GM19438 (cell line): Measurements from ENCODE around the gene SEMA7A.

Source experiments
- ATAC-seq: cut with Tn5 transposase; IDR thresholded peaks from one replicate; pipeline ENCODE4 v1.9.1; 2021; ENCODE audit warnings: low read depth; ENCODE audit not compliant: unreplicated experiment

The SEMA7A gene

DNA sequence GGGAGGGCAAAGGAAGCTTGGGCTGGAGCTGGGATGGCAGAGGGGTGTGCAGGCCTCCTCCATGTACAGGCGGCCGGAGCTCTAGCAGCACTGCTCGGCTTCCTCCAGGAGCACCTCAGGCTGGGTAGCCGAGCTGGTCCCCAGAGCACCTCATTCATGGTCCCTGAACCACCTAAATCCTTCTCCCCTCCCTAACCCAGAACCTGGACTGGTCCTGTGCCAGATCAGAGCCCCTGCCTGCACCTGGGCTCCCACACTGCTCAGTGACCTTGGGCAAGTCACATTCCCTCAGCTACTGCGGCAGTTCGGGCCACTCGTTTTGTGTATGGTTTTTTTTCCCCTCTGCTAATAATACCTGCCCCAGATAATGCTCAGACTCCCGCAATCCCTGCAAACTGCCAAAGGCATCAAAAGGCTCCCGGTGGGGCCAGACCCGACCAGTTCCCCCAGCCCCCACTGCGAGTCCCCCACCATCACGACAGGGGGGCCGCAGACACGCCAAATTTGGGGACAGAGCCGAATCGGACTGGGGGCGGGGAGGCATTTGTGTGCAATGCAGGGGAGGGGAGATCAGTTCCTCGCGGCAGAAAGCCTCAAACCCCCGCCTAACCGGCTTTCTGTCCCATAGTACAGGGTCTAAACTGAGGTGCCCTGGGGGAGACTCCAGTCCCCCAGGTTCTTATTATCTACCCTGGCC, 1.3 kb downstream of the SEMA7A start:
- no peak for ATAC-seq

- ATAC-seq = no peak
Observed at GRCh38 chr15:74431645-74432044, 2.1 kb downstream of the SEMA7A start.

GRCh38 chr15:74431116-74431515, 2.6 kb downstream of the SEMA7A start:
- ATAC-seq = no peak

GRCh38 chr15:74430510-74430951, 3.2 kb downstream of the SEMA7A start:
- ATAC-seq = no peak

GRCh38 chr15:74429781-74430400, 3.9 kb downstream of the SEMA7A start:
- no peak for ATAC-seq

DNA sequence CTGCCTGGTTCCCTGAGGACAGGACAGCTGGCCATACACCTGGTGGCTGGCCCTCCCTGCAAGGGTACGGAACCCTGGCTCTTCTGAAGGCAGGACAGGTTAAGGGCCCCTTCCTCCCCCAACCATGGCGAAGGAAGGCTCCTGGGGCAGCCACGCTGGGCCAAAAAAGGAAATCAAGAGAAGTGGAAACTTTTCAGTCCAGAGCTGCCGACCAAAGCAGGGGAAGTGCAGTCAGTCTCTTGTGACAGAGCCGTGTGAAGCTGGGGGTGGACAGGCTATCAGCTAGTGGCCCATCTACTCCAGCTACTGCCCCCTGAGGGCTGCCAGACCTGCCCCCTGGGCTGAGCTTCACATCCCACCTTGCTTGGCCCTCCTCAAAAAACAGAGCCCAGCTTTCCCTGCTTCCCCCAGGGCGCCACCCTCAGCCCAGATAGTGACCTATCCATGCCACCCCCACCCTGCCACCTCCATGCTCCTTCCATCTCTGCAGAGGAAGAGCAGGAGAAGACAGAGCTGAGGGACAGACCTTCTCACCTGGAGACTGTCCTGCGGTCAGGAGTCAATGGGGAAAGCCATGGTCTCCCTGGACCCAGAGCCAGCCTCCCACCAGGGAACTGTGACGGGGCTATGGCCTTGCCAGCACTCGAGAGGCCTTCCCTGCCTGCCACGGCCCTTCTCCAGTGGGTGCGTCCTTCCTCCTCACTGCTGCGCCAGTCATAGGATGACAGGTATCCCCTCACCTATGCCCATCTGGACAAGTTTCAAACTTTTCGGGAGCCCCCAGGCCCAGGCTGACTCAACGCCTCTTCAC, 4.6 kb downstream of the SEMA7A start:
- no peak for ATAC-seq

- no peak for ATAC-seq
Observed at GRCh38 chr15:74428442-74428787, 5.3 kb downstream of the SEMA7A start.

GRCh38 chr15:74427607-74428441, 5.9 kb downstream of the SEMA7A start:
- no peak for ATAC-seq

DNA sequence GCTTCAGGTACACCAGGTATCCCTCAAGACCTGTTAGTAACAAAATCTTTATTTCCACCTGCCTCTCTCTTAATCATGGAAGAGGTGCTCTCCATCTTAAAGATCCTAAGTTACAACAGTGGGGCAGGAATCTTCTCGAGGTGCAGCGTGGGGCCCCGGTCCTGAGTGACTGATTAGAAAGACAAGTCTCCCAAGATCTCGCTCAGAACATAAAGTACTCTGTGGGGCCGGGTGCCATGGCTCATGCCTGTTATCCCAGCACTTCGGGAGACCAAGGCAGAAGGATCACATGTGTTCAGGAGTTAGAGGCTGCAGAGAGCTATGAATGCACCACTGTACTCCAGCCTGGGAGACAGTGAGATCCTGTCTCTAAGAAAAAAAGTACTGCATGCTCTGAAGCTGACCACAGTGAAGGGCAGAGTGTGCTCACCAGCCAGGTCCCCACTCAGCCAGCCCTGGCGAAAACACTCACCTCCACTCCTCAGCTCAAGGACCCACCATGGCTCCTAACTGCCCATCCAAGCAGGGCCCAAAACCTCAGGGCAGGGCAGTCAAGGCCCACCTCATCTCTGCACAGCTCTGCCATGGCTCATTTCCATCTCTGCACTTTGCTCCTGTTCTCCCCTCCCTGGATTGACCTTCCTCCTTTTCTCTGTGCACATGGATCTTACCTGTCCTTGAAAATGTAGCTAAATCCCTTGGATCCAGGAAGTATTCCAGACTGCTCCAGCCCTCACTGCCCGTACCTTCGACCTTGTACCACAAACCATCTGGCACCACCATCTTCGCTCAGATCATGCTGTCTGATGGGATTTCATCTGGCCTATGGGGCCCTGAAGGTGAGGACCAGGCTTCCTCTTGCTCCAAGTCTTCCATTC, 7.1 kb downstream of the SEMA7A start:
- ATAC-seq = no peak

GRCh38 chr15:74425630-74426029, 8.1 kb downstream of the SEMA7A start:
- no peak for ATAC-seq

- no peak for ATAC-seq
Observed at GRCh38 chr15:74424901-74425528, 8.7 kb downstream of the SEMA7A start.

GRCh38 chr15:74423431-74424257, 10.1 kb downstream of the SEMA7A start:
- ATAC-seq = no peak

DNA sequence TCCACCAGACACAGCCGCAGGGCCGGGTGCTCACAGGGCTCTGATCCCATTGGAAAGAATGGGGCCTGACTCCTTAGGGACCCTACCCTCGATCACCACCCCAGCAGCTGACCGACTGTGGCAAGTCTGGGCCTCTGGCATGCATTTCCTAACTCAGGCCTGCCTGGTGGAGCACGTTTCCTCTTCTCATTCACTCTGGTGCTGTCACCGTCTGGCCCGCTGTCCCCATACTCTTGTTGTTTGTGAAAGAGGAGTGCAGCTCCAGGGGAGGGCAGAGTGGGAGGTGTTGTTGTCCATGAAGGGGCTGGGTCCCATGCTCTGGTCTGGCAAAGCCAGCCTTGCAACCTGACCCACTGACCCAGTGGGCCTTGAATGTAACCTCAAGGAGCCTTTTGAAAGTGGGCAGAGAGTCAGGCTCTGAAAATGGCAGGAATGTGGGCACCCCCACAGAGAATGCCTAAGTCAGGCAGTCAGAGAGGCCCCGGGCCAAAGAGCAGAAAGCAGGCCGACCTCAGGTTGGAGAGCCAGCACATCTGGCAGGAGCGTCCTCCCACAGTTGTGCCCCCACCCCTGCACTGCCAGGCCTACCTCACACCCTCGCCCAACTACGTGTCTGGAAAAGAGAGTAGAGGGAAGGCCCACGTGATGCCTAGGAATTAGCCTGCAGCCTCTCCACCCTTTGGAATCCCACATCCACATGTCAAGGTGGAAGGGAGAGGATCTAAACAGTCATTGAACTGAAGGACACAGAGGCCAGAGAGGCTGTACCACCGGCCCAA, 10.9 kb downstream of the SEMA7A start:
- ATAC-seq = no peak

- ATAC-seq = no peak
Observed at GRCh38 chr15:74422265-74422651, 11.5 kb downstream of the SEMA7A start.

GRCh38 chr15:74421302-74422245, 12.2 kb downstream of the SEMA7A start:
- ATAC-seq = no peak

DNA sequence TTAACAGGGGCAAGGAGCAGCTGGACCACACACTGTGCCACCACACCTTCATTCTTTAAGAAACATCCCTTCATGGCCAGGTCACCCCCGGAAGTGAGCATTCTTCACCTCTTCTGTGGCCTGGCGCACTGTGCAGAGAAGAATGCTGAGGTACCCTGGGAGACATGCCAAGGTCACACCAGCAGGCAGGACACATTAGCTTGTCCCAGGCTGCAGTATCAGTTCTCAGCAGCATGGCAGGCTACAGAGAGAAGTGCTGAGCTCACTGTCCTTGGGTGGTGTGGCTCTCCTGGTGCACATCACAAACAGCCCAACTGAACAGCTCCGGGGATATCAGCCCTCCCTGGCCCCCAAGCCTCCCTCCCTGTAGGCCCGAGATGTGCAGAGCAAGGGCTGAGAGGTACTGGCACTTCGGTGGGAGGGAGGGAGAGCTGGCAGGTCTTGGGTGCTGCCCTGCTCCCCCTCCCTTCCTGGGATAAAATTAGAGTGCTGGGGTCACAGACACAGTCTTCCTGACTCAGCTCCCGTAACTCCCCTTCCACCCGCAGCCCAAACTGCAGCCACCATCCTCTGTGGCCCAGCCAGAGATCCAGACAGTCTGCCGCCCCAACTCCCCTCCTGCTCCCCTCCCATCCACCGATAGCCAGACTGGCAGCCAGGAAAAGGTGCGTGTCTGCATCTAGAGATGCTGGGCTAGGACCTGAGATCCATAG, 13.4 kb downstream of the SEMA7A start:
- ATAC-seq = no peak
